DND-41 (cell line): ENCODE data around the gene ACTBL2.

Experiments
- ATAC-seq: fragments of 200-7000 bp; cut with Tn5 transposase; 3 replicates; pipeline ENCODE4 v1.9.1; 2021; ENCODE audit warnings: low read depth; ENCODE audit not compliant: insufficient read depth
- DNase-seq: peaks from one replicate; pipeline ENCODE4 v3.0.0-alpha.2; 2020
- H2AFZ ChIP-seq: 2 replicates; pipeline ENCODE4 v1.6.0; 2012; ENCODE audit warnings: low read depth, low read length
- H3K27ac ChIP-seq: 2 replicates; pipeline ENCODE4 v1.5.1; 2012; ENCODE audit warnings: low read length, inconsistent platforms
- H3K27me3 ChIP-seq: fragments of 200-600 bp; sonication (generic); 2 replicates; pipeline ENCODE4 v1.6.0; 2012; ENCODE audit warnings: low read length, mild to moderate bottlenecking, inconsistent platforms; ENCODE audit not compliant: insufficient read depth, poor library complexity
- H3K36me3 ChIP-seq: 2 replicates; pipeline ENCODE4 v1.5.1; 2012; ENCODE audit warnings: low read length, inconsistent platforms; ENCODE audit not compliant: insufficient read depth
- H3K4me1 ChIP-seq: 2 replicates; pipeline ENCODE4 v1.5.1; 2012; ENCODE audit warnings: mild to moderate bottlenecking, low read length; ENCODE audit not compliant: insufficient read depth
- H3K4me2 ChIP-seq: 2 replicates; pipeline ENCODE4 v1.6.0; 2012; ENCODE audit warnings: mild to moderate bottlenecking, moderate library complexity, low read length, inconsistent platforms; ENCODE audit not compliant: insufficient read depth
- H3K4me3 ChIP-seq, 2 experiments: fragments of 200-600 bp in 1 of 2; shearing (Covaris generic) in 1 of 2; 2 replicates each; pipeline ENCODE4 v1.5.1; 2012 to 2016; ENCODE audit warnings: inconsistent platforms in 2 of 2, low read length in 2 of 2, mild to moderate bottlenecking in 2 of 2, low read depth in 1 of 2, moderate library complexity in 1 of 2
- H3K79me2 ChIP-seq: 2 replicates; pipeline ENCODE4 v1.6.0; 2012; ENCODE audit warnings: low read length, inconsistent platforms; ENCODE audit not compliant: insufficient read depth
- H3K9ac ChIP-seq: 2 replicates; pipeline ENCODE4 v1.6.0; 2012; ENCODE audit warnings: low read depth, mild to moderate bottlenecking, inconsistent platforms, low read length, moderate library complexity
- H3K9me3 ChIP-seq: 2 replicates; pipeline ENCODE4 v1.5.1; 2012; ENCODE audit warnings: low read length, moderate library complexity, mild to moderate bottlenecking, inconsistent platforms; ENCODE audit not compliant: insufficient read depth, severe bottlenecking
- H4K20me1 ChIP-seq: 2 replicates; pipeline ENCODE4 v1.6.0; 2012; ENCODE audit warnings: low read length; ENCODE audit not compliant: insufficient read depth
- CTCF ChIP-seq: IDR thresholded peaks from 2 replicates; pipeline ENCODE4 v1.5.1; 2012; ENCODE audit warnings: borderline replicate concordance, low read length, moderate library complexity, mild to moderate bottlenecking; ENCODE audit not compliant: poor library complexity, severe bottlenecking; ENCODE audit errors: extremely low read depth
- EZH2 ChIP-seq: IDR thresholded peaks from 3 replicates; pipeline ENCODE4 v1.6.1; 2012; ENCODE audit warnings: borderline replicate concordance, low read depth, mild to moderate bottlenecking, moderate library complexity, low read length, inconsistent platforms; ENCODE audit not compliant: severe bottlenecking

ACTBL2 gene

GRCh38 chr5:57501414-57502201 lies 19.0 kb upstream of the ACTBL2 start:
- Histone ChIP-seq H3K4me2 (no peak overlapping the region), H3K27ac (peak overlapping the region; percentile 34; the same call in 1 of the 2 replicates), H3K4me3 (no peak overlapping the region), H3K79me2 (no peaks in the 10 kb centered on the region), H3K4me1 (peaks cover 44% of the 10 kb centered on the region), H3K9me3 (no peaks in the 10 kb centered on the region), H2AFZ (no peak overlapping the region), H4K20me1 (no peaks in the 10 kb centered on the region), H3K27me3 (no peaks in the 10 kb centered on the region), H3K9ac (no peak overlapping the region), H3K36me3 (no peaks in the 10 kb centered on the region)
- ATAC-seq (peak; percentile 62; the same call in 2 of the 3 replicates), DNase-seq (peak; percentile 28)
- TF ChIP-seq EZH2, result no peak
- TF ChIP-seq CTCF, result no peak

DNA sequence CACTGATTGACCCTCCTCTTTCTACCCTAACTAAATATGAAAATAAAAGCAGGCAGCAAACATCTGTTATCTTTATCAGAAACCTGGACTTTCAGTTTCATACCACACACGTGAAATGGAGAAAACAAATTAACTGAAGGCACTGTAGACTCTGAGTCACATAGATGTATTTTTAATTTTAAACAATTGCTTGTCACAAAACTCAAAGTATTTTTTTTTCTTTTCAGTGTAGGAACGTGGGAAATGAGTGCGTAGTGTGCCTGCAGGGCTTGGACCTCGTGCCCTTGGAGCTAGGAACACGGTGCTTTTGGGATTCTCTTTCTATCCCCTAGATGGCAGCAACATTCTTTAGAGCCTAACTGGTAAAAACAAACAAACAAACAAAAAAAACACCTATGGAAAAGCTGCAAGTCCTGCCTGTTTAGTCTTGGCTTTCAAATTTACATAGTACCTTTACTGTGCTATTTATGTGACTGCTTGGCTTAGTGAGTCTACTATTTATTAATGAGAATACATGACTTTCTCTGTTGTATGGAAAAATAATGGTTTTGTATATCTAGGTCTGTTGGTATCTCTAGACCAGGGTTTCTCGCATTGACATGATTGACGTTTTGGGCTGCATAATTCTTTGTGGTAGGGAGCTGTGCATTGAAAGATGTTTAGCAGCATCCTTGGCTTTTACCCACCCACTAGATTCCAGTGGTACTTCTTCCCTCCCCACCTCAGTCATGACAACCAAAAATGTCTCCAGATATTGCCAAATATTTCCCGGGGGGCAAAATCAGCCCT lies 16.8 kb upstream of the ACTBL2 start:
- H3K4me3 ChIP-seq, result no peak overlapping the region

DNA sequence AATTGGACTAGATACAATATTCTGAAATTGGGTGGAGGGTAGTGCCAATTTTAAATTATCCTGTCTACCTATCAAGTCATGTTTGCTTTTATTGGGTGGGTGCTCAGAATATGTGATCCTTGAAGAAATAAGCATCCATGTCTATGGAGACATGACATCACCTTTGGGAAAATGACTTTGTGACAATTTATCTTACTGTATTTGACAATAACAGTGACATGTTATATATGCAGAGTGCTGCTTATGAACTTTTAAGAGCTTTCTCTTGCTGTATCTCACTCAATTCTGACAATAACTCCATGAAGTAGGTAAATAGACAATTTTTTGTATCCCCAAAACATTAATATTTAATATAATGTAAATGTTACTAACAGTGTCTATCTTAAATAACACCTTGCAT lies 15.1 kb upstream of the ACTBL2 start:
- TF ChIP-seq CTCF (no peak), EZH2 (no peak)
- Histone ChIP-seq H3K4me2 (no peak overlapping the region), H3K4me3 (no peak overlapping the region), H3K27me3 (no peaks in the 10 kb centered on the region), H3K9ac (no peak overlapping the region), H3K79me2 (no peaks in the 10 kb centered on the region), H4K20me1 (no peaks in the 10 kb centered on the region), H3K27ac (no peak overlapping the region), H3K4me1 (peaks cover 83% of the 10 kb centered on the region), H3K36me3 (no peaks in the 10 kb centered on the region), H3K9me3 (no peaks in the 10 kb centered on the region), H2AFZ (no peak overlapping the region)
- no peak for ATAC-seq
- no peak for DNase-seq

More for the DNA sequence above, 16.8 kb upstream of the ACTBL2 start:
- DNase-seq (peak; percentile 41), ATAC-seq (no peak)
- H3K27me3 ChIP-seq, result no peaks in the 10 kb centered on the region
- peak overlapping the region; percentile 44 for H3K9ac ChIP-seq
- H3K4me2 ChIP-seq, result peak overlapping the region; percentile 51
- no peaks in the 10 kb centered on the region for H3K9me3 ChIP-seq
- H3K4me1 ChIP-seq, result peaks cover 65% of the 10 kb centered on the region
- H3K27ac ChIP-seq, result peak overlapping the region; percentile 80
- peak overlapping the region; percentile 66 for H2AFZ ChIP-seq
- H3K79me2 ChIP-seq, result no peaks in the 10 kb centered on the region
- TF ChIP-seq EZH2 (no peak), CTCF (peak; percentile 88)
- H4K20me1 ChIP-seq, result no peaks in the 10 kb centered on the region
- H3K36me3 ChIP-seq, result no peaks in the 10 kb centered on the region
